Neutrophil (primary cell): Measurements from ENCODE around the gene AGAP6.
"Not testable (repeated sequence)": the region's sequence is repeated elsewhere in the genome, so short reads cannot be mapped to it uniquely, and the experiment has no call there.

ENCODE experiments used
- H3K27ac ChIP-seq: fragments of 200-600 bp; sonication (generic); 2 replicates; pipeline ENCODE4 v1.5.1; 2016; ENCODE audit warnings: mild to moderate bottlenecking, moderate library complexity
- H3K27me3 ChIP-seq: fragments of 200-600 bp; sonication (generic); 2 replicates; pipeline ENCODE4 v1.6.0; 2016; ENCODE audit warnings: mild to moderate bottlenecking
- H3K36me3 ChIP-seq: fragments of 200-600 bp; sonication (generic); 2 replicates; pipeline ENCODE4 v1.5.1; 2017
- H3K4me1 ChIP-seq, 2 experiments: fragments of 200-600 bp in 1 of 2; sonication (generic) in 1 of 2; 1 replicate in 1 of 2; 2 replicates in 1 of 2; pipeline versions ENCODE4 v1.5.1 to v1.6.1; 2013 to 2016; ENCODE audit warnings: low read depth in 1 of 2, low read length in 1 of 2, mild to moderate bottlenecking in 1 of 2, moderate library complexity in 1 of 2; ENCODE audit not compliant: control insufficient read depth in 1 of 2, insufficient read depth in 1 of 2
- H3K4me3 ChIP-seq, 2 experiments: fragments of 200-600 bp in 1 of 2; sonication (generic) in 1 of 2; 1 replicate in 1 of 2; 2 replicates in 1 of 2; pipeline ENCODE4 v1.5.1; 2013 to 2016; ENCODE audit warnings: low read depth in 1 of 2, low read length in 1 of 2, mild to moderate bottlenecking in 1 of 2, moderate library complexity in 1 of 2
- H3K9me3 ChIP-seq: fragments of 200-600 bp; sonication (generic); 2 replicates; pipeline ENCODE4 v1.5.1; 2016
- CTCF ChIP-seq: fragments of 200-600 bp; sonication (generic); IDR thresholded peaks from 2 replicates; pipeline ENCODE4 v1.5.1; 2016; ENCODE audit warnings: antibody characterized with exemption

AGAP6 gene

GRCh38 chr10:50027195-50027594, 39.0 kb downstream of the AGAP6 start:
- no peak for TF ChIP-seq CTCF
- H3K27me3 ChIP-seq = peaks cover 48% of the 10 kb centered on the region
- H3K4me1 ChIP-seq = no peaks in the 10 kb centered on the region
- no peaks in the 10 kb centered on the region for H3K36me3 ChIP-seq
- no peaks in the 10 kb centered on the region for H3K9me3 ChIP-seq
- no peak overlapping the region for H3K27ac ChIP-seq
- no peak overlapping the region for H3K4me3 ChIP-seq

GRCh38 chr10:50033481-50033880, 45.3 kb downstream of the AGAP6 start:
- no peaks in the 10 kb centered on the region for H3K27me3 ChIP-seq
- H3K4me1 ChIP-seq = peaks cover 0 to 14% of the 10 kb centered on the region in 2 experiments
- no peak overlapping the region for H3K27ac ChIP-seq
- no peak overlapping the region for H3K4me3 ChIP-seq
- TF ChIP-seq CTCF = no peak
- no peaks in the 10 kb centered on the region for H3K9me3 ChIP-seq
- no peaks in the 10 kb centered on the region for H3K36me3 ChIP-seq

GRCh38 chr10:50035337-50035736, 47.1 kb downstream of the AGAP6 start:
- not testable (repeated sequence) for H3K4me3 ChIP-seq

GRCh38 chr10:50044941-50045664, 56.9 kb downstream of the AGAP6 start:
- Histone ChIP-seq H3K9me3 (no peaks in the 10 kb centered on the region), H3K4me1 (no peaks in the 10 kb centered on the region), H3K4me3 (no peak overlapping the region), H3K27me3 (no peaks in the 10 kb centered on the region), H3K36me3 (no peaks in the 10 kb centered on the region), H3K27ac (no peak overlapping the region)
- TF ChIP-seq CTCF = no peak

More at GRCh38 chr10:50035337-50035736, 47.1 kb downstream of the AGAP6 start:
- peaks cover 0 to 14% of the 10 kb centered on the region in 2 experiments for H3K4me1 ChIP-seq
- H3K36me3 ChIP-seq, H3K27me3 ChIP-seq, H3K9me3 ChIP-seq, H3K27ac ChIP-seq: not testable (repeated sequence)

GRCh38 chr10:50046457-50046856, 58.3 kb downstream of the AGAP6 start:
- H3K27me3 ChIP-seq, H3K27ac ChIP-seq, H3K4me3 ChIP-seq, H3K36me3 ChIP-seq, H3K4me1 ChIP-seq, H3K9me3 ChIP-seq: not testable (repeated sequence)

GRCh38 chr10:50047594-50047993, 59.4 kb downstream of the AGAP6 start:
- H3K36me3 ChIP-seq, H3K4me1 ChIP-seq, H3K9me3 ChIP-seq: not testable (repeated sequence)

GRCh38 chr10:50051995-50052660, 63.9 kb downstream of the AGAP6 start:
- H3K4me3 ChIP-seq, H3K27ac ChIP-seq: not testable (repeated sequence)

More at GRCh38 chr10:50047594-50047993, 59.4 kb downstream of the AGAP6 start:
- not testable (repeated sequence) for H3K27ac ChIP-seq, H3K4me3 ChIP-seq, H3K27me3 ChIP-seq

GRCh38 chr10:50052778-50053376, 64.7 kb downstream of the AGAP6 start:
- not testable (repeated sequence) for H3K36me3 ChIP-seq, H3K9me3 ChIP-seq, H3K27me3 ChIP-seq, H3K4me1 ChIP-seq, H3K27ac ChIP-seq, H3K4me3 ChIP-seq

More at GRCh38 chr10:50051995-50052660, 63.9 kb downstream of the AGAP6 start:
- H3K9me3 ChIP-seq, H3K27me3 ChIP-seq, H3K4me1 ChIP-seq, H3K36me3 ChIP-seq: not testable (repeated sequence)

- not testable (repeated sequence) for H3K4me3 ChIP-seq, H3K27me3 ChIP-seq, H3K9me3 ChIP-seq, H3K36me3 ChIP-seq, H3K4me1 ChIP-seq, H3K27ac ChIP-seq
Observed at GRCh38 chr10:50055494-50056292, 67.5 kb downstream of the AGAP6 start.

- not testable (repeated sequence) for H3K9me3 ChIP-seq, H3K27ac ChIP-seq, H3K4me3 ChIP-seq, H3K4me1 ChIP-seq, H3K27me3 ChIP-seq, H3K36me3 ChIP-seq
Observed at GRCh38 chr10:50056654-50057053, 68.4 kb downstream of the AGAP6 start.
